Subcutaneous adipose tissue (tissue), 4 donors: ENCODE data around the gene CYP24A1. TPM values are rescaled to one million over a fixed set of nuclear protein-coding genes. Genes with fewer than 3 reads are reported as not detected.

Experiments used
- total RNA-seq, 4 donors: library from RNA; depleted of rRNA; stranded (reverse); fragments of >200 nt; gene quantifications; one replicate each; pipeline ENCODE4 v1.1.0, GENCODE V29; 2016
- TF ChIP-seq, protein P1 (sequence below): fragments of 450-650 bp; IDR thresholded peaks from one replicate; pipeline ENCODE4 v1.5.1; 2016; ENCODE audit warnings: low read depth, mild to moderate bottlenecking, control low read depth, antibody characterized with exemption, moderate library complexity

The CYP24A1 gene
- total RNA-seq, 4 donors from 2014 or later, result not detected

- TF ChIP-seq, protein P1, sequence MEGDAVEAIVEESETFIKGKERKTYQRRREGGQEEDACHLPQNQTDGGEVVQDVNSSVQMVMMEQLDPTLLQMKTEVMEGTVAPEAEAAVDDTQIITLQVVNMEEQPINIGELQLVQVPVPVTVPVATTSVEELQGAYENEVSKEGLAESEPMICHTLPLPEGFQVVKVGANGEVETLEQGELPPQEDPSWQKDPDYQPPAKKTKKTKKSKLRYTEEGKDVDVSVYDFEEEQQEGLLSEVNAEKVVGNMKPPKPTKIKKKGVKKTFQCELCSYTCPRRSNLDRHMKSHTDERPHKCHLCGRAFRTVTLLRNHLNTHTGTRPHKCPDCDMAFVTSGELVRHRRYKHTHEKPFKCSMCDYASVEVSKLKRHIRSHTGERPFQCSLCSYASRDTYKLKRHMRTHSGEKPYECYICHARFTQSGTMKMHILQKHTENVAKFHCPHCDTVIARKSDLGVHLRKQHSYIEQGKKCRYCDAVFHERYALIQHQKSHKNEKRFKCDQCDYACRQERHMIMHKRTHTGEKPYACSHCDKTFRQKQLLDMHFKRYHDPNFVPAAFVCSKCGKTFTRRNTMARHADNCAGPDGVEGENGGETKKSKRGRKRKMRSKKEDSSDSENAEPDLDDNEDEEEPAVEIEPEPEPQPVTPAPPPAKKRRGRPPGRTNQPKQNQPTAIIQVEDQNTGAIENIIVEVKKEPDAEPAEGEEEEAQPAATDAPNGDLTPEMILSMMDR, result no peak
Measured at GRCh38 chr20:54116550-54117235, 57.1 kb downstream of the CYP24A1 start.

DNA sequence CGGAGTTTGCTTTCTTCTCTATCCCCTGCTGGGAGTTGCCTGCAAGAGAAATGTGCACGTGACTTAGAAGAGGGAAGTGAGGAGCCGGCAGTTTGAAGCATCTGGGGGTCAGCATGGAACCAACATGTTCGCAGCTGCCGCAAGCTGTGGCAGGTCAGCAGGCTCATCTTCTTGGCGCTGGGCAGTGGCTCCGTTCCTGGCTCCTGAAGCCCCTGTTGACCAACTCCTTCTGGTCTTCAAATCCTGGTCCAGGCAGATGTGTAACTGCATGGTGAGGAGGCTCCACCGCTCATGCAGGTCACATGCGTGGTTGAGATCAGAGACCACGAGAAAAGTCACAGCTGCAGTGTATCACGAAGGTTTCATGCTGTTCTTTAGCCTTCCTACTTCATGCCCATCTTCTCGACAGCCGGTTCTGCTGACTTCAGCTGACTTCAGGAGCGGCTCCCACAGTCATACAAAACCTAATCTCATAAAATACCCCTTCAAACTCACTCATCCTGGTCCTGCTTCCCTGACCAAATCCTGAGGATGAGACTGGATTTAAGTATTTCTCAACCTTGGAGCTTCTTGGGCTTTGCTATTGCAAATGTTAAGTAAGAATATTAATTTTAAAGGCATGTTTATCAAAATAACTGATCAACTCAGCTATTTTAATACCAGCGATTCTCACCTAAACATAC is 58.5 kb downstream of the CYP24A1 start:
- TF ChIP-seq, protein P1, result no peak

DNA sequence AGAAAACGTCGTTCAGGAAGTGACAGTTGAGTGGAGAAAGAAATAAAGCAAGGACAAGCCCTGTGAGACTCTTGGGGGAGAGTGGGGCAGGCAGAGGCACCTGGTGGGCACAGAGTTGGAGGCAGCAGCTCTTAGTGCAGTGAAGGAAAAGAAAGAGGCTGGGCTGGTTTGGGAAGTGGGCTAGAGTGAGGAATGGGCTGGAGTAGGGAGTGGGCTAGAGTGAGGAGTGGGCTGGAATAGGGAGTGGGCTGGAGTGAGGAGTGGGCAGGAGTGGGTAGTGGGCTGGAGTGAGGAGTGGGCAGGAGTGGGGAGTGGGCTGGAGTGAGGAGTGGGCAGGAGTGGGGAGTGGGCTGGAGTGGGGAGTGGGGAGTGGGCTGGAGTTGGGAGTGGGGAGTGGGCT is 59.7 kb downstream of the CYP24A1 start:
- TF ChIP-seq, protein P1, result no peak

- TF ChIP-seq, protein P1, result no peak
Measured at GRCh38 chr20:54113566-54113965, 60.2 kb downstream of the CYP24A1 start.

GRCh38 chr20:54112221-54112884 is 61.4 kb downstream of the CYP24A1 start:
- TF ChIP-seq, protein P1, result no peak

DNA sequence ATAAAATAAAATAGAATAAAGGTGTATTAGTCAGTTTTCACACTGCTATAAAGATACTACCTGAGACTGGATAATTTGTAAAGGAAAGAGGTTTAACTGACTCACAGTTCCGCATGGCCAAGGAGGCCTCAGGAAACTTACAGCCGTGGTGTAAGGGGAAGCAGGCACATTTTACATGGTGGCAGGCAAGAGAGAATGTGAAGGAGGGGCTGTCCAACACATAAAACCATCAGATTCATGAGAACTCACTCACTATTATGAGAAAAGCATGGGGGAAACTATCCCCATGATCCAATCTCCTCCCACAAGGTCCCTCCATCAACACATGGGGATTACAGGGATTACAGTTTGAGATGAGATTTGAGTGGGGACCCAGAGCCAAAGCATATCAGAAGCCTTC is 62.3 kb downstream of the CYP24A1 start:
- TF ChIP-seq, protein P1, result no peak

- TF ChIP-seq, protein P1, result no peak
Measured at GRCh38 chr20:54110457-54110856, 63.3 kb downstream of the CYP24A1 start.
